ENCODE data around the gene TRAPPC2L. TPM values are rescaled to one million over a fixed set of nuclear protein-coding genes. Genes with fewer than 3 reads are reported as not detected.
A peak's percentile ranks its signal among the peaks of the same experiment; 100 is the strongest.

TRAPPC2L gene
- total and polyA plus RNA-seq, 7 donors = 30.7 to 56.5 (median 42.1) TPM

DNA sequence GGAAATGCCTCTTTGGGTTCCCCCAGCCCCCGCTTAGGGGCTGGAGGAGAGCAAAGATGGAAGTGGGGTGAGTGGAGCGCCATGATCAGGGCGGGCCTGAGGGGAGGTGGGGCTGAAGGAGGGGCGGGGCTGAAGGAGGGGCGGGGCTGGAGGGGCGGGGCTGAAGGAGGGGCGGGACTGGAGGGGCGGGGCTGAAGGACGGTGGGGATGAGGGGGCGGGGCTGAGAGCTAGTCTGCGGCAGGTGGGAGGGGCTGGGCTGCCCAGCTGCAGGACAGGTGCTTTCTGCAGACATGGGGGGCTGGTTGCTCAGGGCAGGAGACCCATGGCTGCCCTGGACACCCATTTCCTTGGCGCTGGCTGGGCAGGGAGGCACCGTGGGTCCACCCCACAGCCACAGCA is 48.6 kb downstream of the TRAPPC2L start:
- Histone ChIP-seq H3K4me1 (no peaks in the 10 kb centered on the region), H3K27me3 (peaks cover 0 to 10% (median 0%) of the 10 kb centered on the region in 3 donors), H3K36me3 (no peaks in the 10 kb centered on the region), H3K27ac (no peak overlapping the region), H3K4me3 (no peak overlapping the region), H3K9me3 (no peaks in the 10 kb centered on the region)
- intact Hi-C loops (cut with DNase I) = no loop called here
- WGBS, 2 donors = 28 to 55% methylated on average over 13 of the region's 13 CpGs
- DNase-seq = no peak
- TF ChIP-seq POLR2A (IDR thresholded peaks at IDR 0.05) = no peak

DNA sequence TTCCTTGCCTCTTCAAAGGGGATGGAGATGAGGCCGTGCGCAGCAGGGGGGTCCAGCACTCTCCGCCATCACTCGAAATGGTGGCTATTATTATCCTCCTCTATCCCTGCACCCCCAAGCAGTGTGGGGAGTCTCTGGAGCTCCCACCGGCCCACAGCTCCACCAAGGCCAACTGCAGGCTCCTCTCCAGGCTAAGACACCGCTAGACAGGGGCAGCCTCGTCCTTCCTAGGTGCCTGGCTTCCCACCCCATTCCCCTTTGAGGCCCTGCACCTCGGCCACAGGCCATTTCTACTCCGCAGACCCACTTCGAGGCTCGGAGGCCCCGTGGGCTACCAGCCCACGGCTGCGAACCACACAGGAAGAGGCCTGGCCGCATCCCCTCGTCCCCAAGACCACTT is 49.1 kb downstream of the TRAPPC2L start:
- H3K27me3 ChIP-seq = peaks cover 0 to 13% (median 2%) of the 10 kb centered on the region in 3 donors
- no peak overlapping the region for H3K4me3 ChIP-seq
- H3K9me3 ChIP-seq = no peaks in the 10 kb centered on the region
- TF ChIP-seq EP300 (IDR thresholded peaks at IDR 0.05) (no peak), POLR2AphosphoS5 (IDR thresholded peaks at IDR 0.05) (no peak), POLR2A (IDR thresholded peaks at IDR 0.05) (no peak)
- TF ChIP-seq, protein P1, sequence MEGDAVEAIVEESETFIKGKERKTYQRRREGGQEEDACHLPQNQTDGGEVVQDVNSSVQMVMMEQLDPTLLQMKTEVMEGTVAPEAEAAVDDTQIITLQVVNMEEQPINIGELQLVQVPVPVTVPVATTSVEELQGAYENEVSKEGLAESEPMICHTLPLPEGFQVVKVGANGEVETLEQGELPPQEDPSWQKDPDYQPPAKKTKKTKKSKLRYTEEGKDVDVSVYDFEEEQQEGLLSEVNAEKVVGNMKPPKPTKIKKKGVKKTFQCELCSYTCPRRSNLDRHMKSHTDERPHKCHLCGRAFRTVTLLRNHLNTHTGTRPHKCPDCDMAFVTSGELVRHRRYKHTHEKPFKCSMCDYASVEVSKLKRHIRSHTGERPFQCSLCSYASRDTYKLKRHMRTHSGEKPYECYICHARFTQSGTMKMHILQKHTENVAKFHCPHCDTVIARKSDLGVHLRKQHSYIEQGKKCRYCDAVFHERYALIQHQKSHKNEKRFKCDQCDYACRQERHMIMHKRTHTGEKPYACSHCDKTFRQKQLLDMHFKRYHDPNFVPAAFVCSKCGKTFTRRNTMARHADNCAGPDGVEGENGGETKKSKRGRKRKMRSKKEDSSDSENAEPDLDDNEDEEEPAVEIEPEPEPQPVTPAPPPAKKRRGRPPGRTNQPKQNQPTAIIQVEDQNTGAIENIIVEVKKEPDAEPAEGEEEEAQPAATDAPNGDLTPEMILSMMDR (IDR thresholded peaks at IDR 0.05) = no peak
- no peak for DNase-seq
- no peak overlapping the region for H3K27ac ChIP-seq
- 77 to 86% methylated on average over 16 of the region's 16 CpGs for WGBS, 2 donors
- peaks cover 0 to 4% (median under 1%) of the 10 kb centered on the region in 4 donors for H3K4me1 ChIP-seq
- no peaks in the 10 kb centered on the region for H3K36me3 ChIP-seq
- intact Hi-C loops (cut with DNase I) = no loop called here

DNA sequence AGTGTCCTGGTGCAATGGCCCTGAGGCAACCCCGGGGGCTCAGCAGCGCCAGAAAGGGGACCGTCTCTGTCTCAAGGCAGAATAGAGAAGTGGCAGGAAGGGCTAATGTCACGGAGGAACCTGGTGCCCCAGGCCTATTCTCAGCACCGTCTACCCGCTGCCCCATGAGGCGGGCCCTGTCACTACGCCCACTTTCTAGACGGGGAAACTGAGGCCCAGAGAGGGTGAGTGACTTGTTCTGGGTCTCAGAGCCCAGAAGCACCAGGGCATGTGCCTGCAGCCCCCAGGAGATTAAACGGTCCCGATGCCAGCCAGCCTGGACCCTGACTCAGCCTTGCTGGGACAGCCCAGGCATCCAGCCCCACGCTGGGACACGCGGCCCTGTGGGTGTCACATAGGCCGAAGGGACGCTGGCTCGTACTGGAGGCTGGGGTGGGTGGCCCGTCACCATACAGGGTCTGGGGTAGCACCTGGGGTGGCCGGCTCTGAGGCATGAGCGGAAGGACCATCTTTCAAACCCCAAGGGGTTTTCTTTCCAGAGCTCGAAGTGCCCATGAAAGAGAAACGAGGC is 49.7 kb downstream of the TRAPPC2L start:
- no peak overlapping the region for H3K4me3 ChIP-seq
- intact Hi-C loops (cut with DNase I) = no loop called here
- H3K4me1 ChIP-seq = peaks cover 0 to 8% (median 1%) of the 10 kb centered on the region in 4 donors
- H3K27ac ChIP-seq = no peak overlapping the region
- 88 to 92% methylated on average over 22 of the region's 22 CpGs for WGBS, 2 donors
- H3K9me3 ChIP-seq = no peaks in the 10 kb centered on the region
- peaks cover 0 to 14% (median 8%) of the 10 kb centered on the region in 3 donors for H3K27me3 ChIP-seq
- no peak for DNase-seq
- H3K36me3 ChIP-seq = no peaks in the 10 kb centered on the region
- TF ChIP-seq, protein P1 (IDR thresholded peaks at IDR 0.05) = no peak
- TF ChIP-seq POLR2A (IDR thresholded peaks at IDR 0.05) (no peak), EP300 (IDR thresholded peaks at IDR 0.05) (no peak), POLR2AphosphoS5 (IDR thresholded peaks at IDR 0.05) (no peak)

DNA sequence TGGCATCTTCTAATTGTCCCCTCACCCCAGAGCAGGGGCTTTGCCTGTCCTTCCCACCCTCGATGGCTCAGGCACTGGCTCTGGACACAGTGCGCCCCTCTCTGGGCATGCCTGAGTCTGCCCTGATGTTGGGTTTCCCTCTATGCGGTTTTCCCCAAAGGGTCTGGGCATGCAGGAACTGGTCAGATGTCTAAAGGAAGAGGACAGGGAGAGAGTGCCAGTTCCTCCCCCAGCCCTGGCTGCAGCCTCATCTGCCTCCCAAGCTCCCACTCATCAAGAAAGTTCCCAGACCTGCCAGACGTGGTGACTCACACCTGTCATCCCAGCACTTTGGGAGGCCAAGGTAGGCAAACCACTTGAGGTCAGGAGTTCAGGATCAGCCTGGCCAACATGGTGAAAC is 50.8 kb downstream of the TRAPPC2L start:
- Histone ChIP-seq H3K9me3 (no peaks in the 10 kb centered on the region), H3K27me3 (peaks cover 0 to 26% (median 19%) of the 10 kb centered on the region in 3 donors), H3K27ac (no peak overlapping the region), H3K4me3 (no peak overlapping the region), H3K36me3 (no peaks in the 10 kb centered on the region), H3K4me1 (peaks cover 0 to 8% (median 1%) of the 10 kb centered on the region in 4 donors)
- no peak for DNase-seq
- no peak for TF ChIP-seq POLR2A (IDR thresholded peaks at IDR 0.05)
- TF ChIP-seq POLR2AphosphoS5 (IDR thresholded peaks at IDR 0.05) = no peak
- TF ChIP-seq EP300 (IDR thresholded peaks at IDR 0.05) = no peak
- TF ChIP-seq, protein P1 (IDR thresholded peaks at IDR 0.05) = no peak
- intact Hi-C loops (cut with DNase I) = no loop called here
- WGBS, 2 donors = 64 to 83% methylated on average over 4 of the region's 4 CpGs

DNA sequence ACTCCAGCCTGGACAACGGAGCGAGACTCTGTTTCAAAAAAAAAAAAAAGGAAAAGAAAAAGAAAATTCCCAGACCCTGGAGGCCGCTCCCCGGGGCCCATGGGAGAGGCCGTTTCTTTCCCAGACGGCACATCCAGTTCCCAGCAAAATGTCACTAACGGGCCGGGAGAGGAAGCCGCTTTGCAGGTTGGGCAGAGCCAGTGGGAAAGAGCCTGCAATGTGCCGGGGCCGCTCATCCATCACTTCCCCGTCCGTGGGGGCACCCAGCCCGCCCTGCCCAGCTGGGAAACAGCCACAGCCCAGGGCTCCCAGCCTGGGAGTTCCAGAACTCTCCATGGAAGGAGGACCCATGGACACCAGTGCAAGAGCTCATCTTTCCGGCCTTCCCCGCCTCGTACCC is 51.4 kb downstream of the TRAPPC2L start:
- Histone ChIP-seq H3K4me3 (no peak overlapping the region), H3K9me3 (no peaks in the 10 kb centered on the region), H3K4me1 (peaks cover 0 to 8% (median 1%) of the 10 kb centered on the region in 4 donors), H3K27me3 (peaks cover 0 to 31% (median 23%) of the 10 kb centered on the region in 3 donors), H3K27ac (peak overlapping the region in 1 of 4 donors; percentile 14), H3K36me3 (no peaks in the 10 kb centered on the region)
- no peak for DNase-seq
- 82 to 86% methylated on average over 17 of the region's 17 CpGs for WGBS, 2 donors
- intact Hi-C loops (cut with DNase I) = no loop called here
- no peak for TF ChIP-seq POLR2A (IDR thresholded peaks at IDR 0.05)
- no peak for TF ChIP-seq EP300 (IDR thresholded peaks at IDR 0.05)
- TF ChIP-seq, protein P1 (IDR thresholded peaks at IDR 0.05) = no peak
- no peak for TF ChIP-seq POLR2AphosphoS5 (IDR thresholded peaks at IDR 0.05)
